ENCODE data around the gene NEBL.

NEBL gene

GRCh38 chr10:20908391-20908790 lies 11.3 kb upstream of the NEBL start:
- Histone ChIP-seq H3K9ac (no peak overlapping the region), H3K4me2 (ENCODE audit: low read length) (no peak overlapping the region), H3K27ac (no peak overlapping the region), H3K36me3 (ENCODE audit: control insufficient read depth, insufficient read depth, low read length) (no peaks in the 10 kb centered on the region), H3K4me1 (peaks cover 2% of the 10 kb centered on the region), H2AFZ (no peak overlapping the region), H3K27me3 (ENCODE audit: control insufficient read depth, insufficient read depth, low read length) (no peaks in the 10 kb centered on the region), H3K79me2 (no peaks in the 10 kb centered on the region), H3K9me3 (ENCODE audit: control insufficient read depth, low read length) (no peaks in the 10 kb centered on the region), H3K4me3 (ENCODE audit: low read depth, low read length) (no peak overlapping the region)
- TF ChIP-seq CTCF (IDR thresholded peaks at IDR 0.05), result no peak

GRCh38 chr10:20903635-20904390 lies 6.7 kb upstream of the NEBL start:
- no peaks in the 10 kb centered on the region for H3K36me3 ChIP-seq (ENCODE audit: control insufficient read depth, insufficient read depth, low read length)
- H2AFZ ChIP-seq, result no peak overlapping the region
- no peak overlapping the region for H3K27ac ChIP-seq
- H3K27me3 ChIP-seq (ENCODE audit: control insufficient read depth, insufficient read depth, low read length), result no peaks in the 10 kb centered on the region
- no peaks in the 10 kb centered on the region for H3K4me1 ChIP-seq
- no peaks in the 10 kb centered on the region for H3K9me3 ChIP-seq (ENCODE audit: control insufficient read depth, low read length)
- H3K4me2 ChIP-seq (ENCODE audit: low read length), result no peak overlapping the region
- no peak overlapping the region for H3K9ac ChIP-seq
- H3K79me2 ChIP-seq, result no peaks in the 10 kb centered on the region
- H3K4me3 ChIP-seq (ENCODE audit: low read depth, low read length), result no peak overlapping the region
- TF ChIP-seq CTCF (IDR thresholded peaks at IDR 0.05), result no peak

- Histone ChIP-seq H2AFZ (no peak overlapping the region), H3K4me3 (ENCODE audit: low read depth, low read length) (no peak overlapping the region), H3K4me2 (ENCODE audit: low read length) (no peak overlapping the region), H3K27ac (no peak overlapping the region), H3K27me3 (ENCODE audit: control insufficient read depth, insufficient read depth, low read length) (no peaks in the 10 kb centered on the region), H3K36me3 (ENCODE audit: control insufficient read depth, insufficient read depth, low read length) (no peaks in the 10 kb centered on the region), H3K9ac (no peak overlapping the region), H3K79me2 (no peaks in the 10 kb centered on the region), H3K4me1 (no peaks in the 10 kb centered on the region), H3K9me3 (ENCODE audit: control insufficient read depth, low read length) (no peaks in the 10 kb centered on the region)
- TF ChIP-seq CTCF (IDR thresholded peaks at IDR 0.05), result no peak
Measured at GRCh38 chr10:20901110-20901509, 4.0 kb upstream of the NEBL start.

- Histone ChIP-seq H3K4me1 (no peaks in the 10 kb centered on the region), H3K9me3 (ENCODE audit: control insufficient read depth, low read length) (no peaks in the 10 kb centered on the region), H3K4me3 (ENCODE audit: low read depth, low read length) (no peak overlapping the region), H3K27ac (no peak overlapping the region), H3K79me2 (no peaks in the 10 kb centered on the region), H3K4me2 (ENCODE audit: low read length) (no peak overlapping the region), H2AFZ (no peak overlapping the region), H3K27me3 (ENCODE audit: control insufficient read depth, insufficient read depth, low read length) (no peaks in the 10 kb centered on the region), H3K9ac (no peak overlapping the region), H3K36me3 (ENCODE audit: control insufficient read depth, insufficient read depth, low read length) (no peaks in the 10 kb centered on the region)
- no peak for TF ChIP-seq CTCF (IDR thresholded peaks at IDR 0.05)
Measured at GRCh38 chr10:20898866-20899535, 1.9 kb upstream of the NEBL start.

Data from parathyroid adenoma (tissue), 2 donors.